T-cell (primary cell): ENCODE results near the gene KBTBD8. TPM values are rescaled to one million over a fixed set of nuclear protein-coding genes. Genes with fewer than 3 reads are reported as not detected.

ENCODE experiments used
- ATAC-seq, 4 experiments: fragments of 200-7000 bp in 3 of 4; fragments of 150-1000 bp in 1 of 4; cut with Tn5 transposase; replicated peaks in 1 of 4; 1 replicate in 3 of 4; 2 replicates in 1 of 4; pipeline ENCODE4 v1.10.0; 2021; ENCODE audit warnings: moderate library complexity in 3 of 4, mild to moderate bottlenecking in 2 of 4, moderate number of reproducible peaks in 1 of 4
- CTCF ChIA-PET, 2 donors: fragments of 300-600 bp; sonication (Branson Sonifier 250); formaldehyde crosslinking; loops; one replicate each; lab custom pipeline; 2022; ENCODE audit warnings: antibody characterized with exemption in 2 of 2; lab: Charles Lee
- POLR2A ChIA-PET, 2 donors: fragments of 300-600 bp; sonication (Branson Sonifier 250); formaldehyde crosslinking; loops; one replicate each; lab custom pipeline; 2022; ENCODE audit warnings: antibody characterized with exemption in 2 of 2; lab: Charles Lee
- DNase-seq, 35 experiments: peaks; one replicate each; pipeline versions ENCODE4 v3.0.0 to v3.0.0-alpha.2; 2013 to 2023
- H3K27ac ChIP-seq: one replicate; pipeline ENCODE4 v1.5.1; 2013; ENCODE audit warnings: low read length
- H3K27me3 ChIP-seq, 2 experiments: replicated peaks in 1 of 2; 1 replicate in 1 of 2; 2 replicates in 1 of 2; pipeline versions ENCODE4 v1.6.1 to v1.7.0; 2013; ENCODE audit warnings: low read length in 1 of 2, mixed read lengths in 1 of 2; ENCODE audit not compliant: control insufficient read depth in 2 of 2, insufficient read depth in 2 of 2; ENCODE audit errors: extremely low read depth in 1 of 2
- H3K36me3 ChIP-seq, 2 donors: 1 replicate in 1 of 2; 2 replicates in 1 of 2; pipeline versions ENCODE4 v1.6.1 to v1.7.0; 2013; ENCODE audit warnings: low read length in 1 of 2; ENCODE audit not compliant: control insufficient read depth in 2 of 2, insufficient read depth in 1 of 2; ENCODE audit errors: extremely low read depth in 1 of 2
- H3K4me1 ChIP-seq, 2 experiments: 1 replicate in 1 of 2; 2 replicates in 1 of 2; pipeline versions ENCODE4 v1.6.1 to v1.7.0; 2013; ENCODE audit warnings: low read length in 2 of 2, mixed read lengths in 1 of 2; ENCODE audit not compliant: insufficient read depth in 2 of 2, control insufficient read depth in 1 of 2; ENCODE audit errors: extremely low read depth in 1 of 2
- H3K4me3 ChIP-seq, 2 donors: 1 replicate in 1 of 2; 2 replicates in 1 of 2; pipeline versions ENCODE4 v1.5.1 to v1.7.0; 2013; ENCODE audit warnings: mild to moderate bottlenecking in 2 of 2, low read length in 1 of 2, moderate library complexity in 1 of 2; ENCODE audit not compliant: control insufficient read depth in 1 of 2; ENCODE audit errors: extremely low read depth in 1 of 2
- H3K9me3 ChIP-seq: 2 replicates; pipeline ENCODE4 v1.7.0; 2013
- H3K27ac Mint-ChIP-seq, 2 donors: one replicate each; pipeline ENCODE4 v1.8.0; 2020 to 2021; ENCODE audit warnings: mild to moderate bottlenecking in 2 of 2, mixed read lengths in 2 of 2
- H3K27me3 Mint-ChIP-seq, 2 donors: one replicate each; pipeline ENCODE4 v1.8.0; 2021 to 2022; ENCODE audit warnings: mixed read lengths in 2 of 2
- H3K36me3 Mint-ChIP-seq: one replicate; pipeline ENCODE4 v1.8.0; 2021; ENCODE audit warnings: mixed read lengths
- H3K4me1 Mint-ChIP-seq, 3 donors: one replicate each; pipeline ENCODE4 v1.8.0; 2020 to 2022; ENCODE audit warnings: mixed read lengths in 3 of 3, mild to moderate bottlenecking in 1 of 3
- H3K4me3 Mint-ChIP-seq, 3 donors: one replicate each; pipeline ENCODE4 v1.8.0; 2020 to 2022; ENCODE audit warnings: mild to moderate bottlenecking in 3 of 3, mixed read lengths in 3 of 3, moderate library complexity in 3 of 3
- H3K9me3 Mint-ChIP-seq, 3 donors: one replicate each; pipeline ENCODE4 v1.8.0; 2020 to 2022; ENCODE audit warnings: mixed read lengths in 3 of 3
- WGBS: methylation state at CpG from one replicate; pipeline ENCODE4 v1.1.5; 2013; ENCODE audit warnings: missing lambda C conversion rate; ENCODE audit not compliant: insufficient coverage; 5-methylcytosine and 5-hydroxymethylcytosine counted together
- total RNA-seq, 35 experiments: library from RNA in 6 of 35; stranded (reverse) in 6 of 35; fragments of 120-200 nt in 1 of 35; gene quantifications; one replicate each; pipeline versions ENCODE4 v1.2.1 to v1.2.4 and lab custom pipeline; 2013 to 2026

The KBTBD8 gene
- total RNA-seq, 5 donors from 2014 or later (not counting 1 experiment from before 2014, with no cell fraction given) = 3.3 to 11.5 (median 6.1) TPM

DNA sequence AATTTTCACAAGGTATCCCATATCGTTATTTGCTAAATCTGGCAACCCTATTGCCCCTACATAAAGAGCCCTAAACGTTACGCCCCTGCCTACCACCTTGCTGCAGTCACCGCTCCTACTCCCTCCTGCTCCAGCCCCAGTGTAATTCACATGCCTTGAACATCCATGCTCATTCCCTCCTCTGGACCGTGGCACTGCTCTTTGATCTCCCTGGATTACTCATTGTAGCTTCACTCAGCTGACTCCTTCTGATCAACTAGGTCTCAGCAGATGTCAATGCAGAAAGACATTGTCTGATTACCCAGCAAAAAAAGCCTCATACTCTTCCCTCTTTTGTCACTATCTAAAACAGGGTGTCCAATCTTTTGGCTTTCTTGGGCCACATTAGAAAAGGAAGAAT, 40.7 kb upstream of the KBTBD8 start:
- Mint-ChIP-seq H3K27me3 (peaks cover 11 to 17% of the 10 kb centered on the region in 2 donors), H3K36me3 (no peaks in the 10 kb centered on the region), H3K27ac (no peak overlapping the region), H3K9me3 (no peaks in the 10 kb centered on the region), H3K4me3 (no peak overlapping the region), H3K4me1 (no peaks in the 10 kb centered on the region)
- Histone ChIP-seq H3K36me3 (no peaks in the 10 kb centered on the region), H3K4me1 (no peaks in the 10 kb centered on the region), H3K27ac (no peak overlapping the region), H3K4me3 (no peak overlapping the region), H3K27me3 (no peaks in the 10 kb centered on the region), H3K9me3 (no peaks in the 10 kb centered on the region)
- DNase-seq = no peak
- ChIA-PET POLR2A (no interaction called here), CTCF (no interaction called here)
- WGBS = 79% methylated on average over 5 of the region's 5 CpGs
- no peak for ATAC-seq

DNA sequence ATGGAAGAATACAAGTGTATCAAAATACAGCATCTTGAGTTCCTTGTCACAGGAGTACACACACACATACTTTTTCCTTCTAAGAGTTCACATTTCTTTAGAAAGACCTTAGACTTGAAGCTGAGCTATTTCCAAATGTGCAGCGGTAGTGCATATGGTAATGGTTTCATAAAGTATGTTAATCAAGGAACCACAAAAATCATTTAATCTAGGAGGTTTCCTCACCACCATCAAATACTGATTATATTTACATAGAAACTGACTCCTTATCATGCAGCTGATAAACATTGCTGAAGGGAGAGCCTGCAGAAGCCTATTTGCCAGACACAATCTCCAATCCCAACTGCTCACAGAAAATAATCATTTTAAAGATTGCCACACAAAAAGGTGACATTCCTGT, 40.0 kb upstream of the KBTBD8 start:
- DNase-seq (no peak), ATAC-seq (no peak)
- no peak overlapping the region for H3K4me3 Mint-ChIP-seq
- ChIA-PET POLR2A (no interaction called here), CTCF (no interaction called here)
- H3K27ac ChIP-seq = no peak overlapping the region
- WGBS = no CpG with 5 or more reads among the region's 1 CpG
- no peak overlapping the region for H3K27ac Mint-ChIP-seq
- H3K9me3 Mint-ChIP-seq = no peaks in the 10 kb centered on the region
- no peaks in the 10 kb centered on the region for H3K36me3 Mint-ChIP-seq
- H3K4me3 ChIP-seq = no peak overlapping the region
- H3K27me3 ChIP-seq = no peaks in the 10 kb centered on the region
- H3K9me3 ChIP-seq = no peaks in the 10 kb centered on the region
- H3K36me3 ChIP-seq = no peaks in the 10 kb centered on the region
- H3K4me1 Mint-ChIP-seq = no peaks in the 10 kb centered on the region
- peaks cover 18 to 24% of the 10 kb centered on the region in 2 donors for H3K27me3 Mint-ChIP-seq
- no peaks in the 10 kb centered on the region for H3K4me1 ChIP-seq

GRCh38 chr3:66962664-66963063, 35.4 kb upstream of the KBTBD8 start:
- no peak overlapping the region for H3K27ac ChIP-seq
- 100% methylated on average over 2 of the region's 3 CpGs for WGBS
- POLR2A ChIA-PET = no interaction called here
- ATAC-seq (no peak), DNase-seq (no peak)
- no peaks in the 10 kb centered on the region for H3K4me1 Mint-ChIP-seq
- CTCF ChIA-PET = no interaction called here
- no peaks in the 10 kb centered on the region for H3K36me3 ChIP-seq
- no peaks in the 10 kb centered on the region for H3K4me1 ChIP-seq
- H3K27me3 Mint-ChIP-seq = peaks cover 18 to 20% of the 10 kb centered on the region in 2 donors
- no peak overlapping the region for H3K4me3 Mint-ChIP-seq
- no peaks in the 10 kb centered on the region for H3K9me3 ChIP-seq
- no peak overlapping the region for H3K27ac Mint-ChIP-seq
- no peaks in the 10 kb centered on the region for H3K27me3 ChIP-seq
- no peaks in the 10 kb centered on the region for H3K9me3 Mint-ChIP-seq
- H3K4me3 ChIP-seq = no peak overlapping the region
- H3K36me3 Mint-ChIP-seq = no peaks in the 10 kb centered on the region

GRCh38 chr3:66971245-66971644, 26.9 kb upstream of the KBTBD8 start:
- Mint-ChIP-seq H3K27ac (peak overlapping the region; percentile 60 to 85), H3K4me3 (peak overlapping the region; percentile 78 to 90 (median 82)), H3K4me1 (peaks cover 11 to 14% (median 12%) of the 10 kb centered on the region in 3 donors), H3K9me3 (no peaks in the 10 kb centered on the region), H3K27me3 (peaks cover 0 to 3% of the 10 kb centered on the region in 2 donors), H3K36me3 (no peaks in the 10 kb centered on the region)
- WGBS = 17% methylated on average over 1 of the region's 3 CpGs
- ChIA-PET CTCF (interaction anchor here (0.8 to 2.1 kb wide), 9 partner anchors 59 to 1922 kb away, joined by 3 to 15 read pairs (median 5); no protein-coding TSS in a partner anchor), POLR2A (interaction anchor here in 1 of 2 donors (1.5 kb wide), 1 partner anchor 27 kb away, joined by 7 read pairs; the partner anchor contains the start of gene KBTBD8)
- H3K27me3 ChIP-seq = no peaks in the 10 kb centered on the region
- no peak for DNase-seq
- no peaks in the 10 kb centered on the region for H3K36me3 ChIP-seq
- no peaks in the 10 kb centered on the region for H3K9me3 ChIP-seq
- H3K4me1 ChIP-seq = peaks cover 2 to 7% of the 10 kb centered on the region in 2 experiments
- H3K4me3 ChIP-seq = no peak overlapping the region
- no peak for ATAC-seq
- no peak overlapping the region for H3K27ac ChIP-seq

- H3K27ac ChIP-seq = peak overlapping the region; percentile 43
- H3K4me3 ChIP-seq = peak overlapping the region; percentile 50 to 71
- Mint-ChIP-seq H3K27ac (peak overlapping the region; percentile 60 to 85), H3K27me3 (peaks cover 0 to 3% of the 10 kb centered on the region in 2 donors), H3K36me3 (no peaks in the 10 kb centered on the region), H3K4me1 (peaks cover 11 to 14% (median 12%) of the 10 kb centered on the region in 3 donors), H3K4me3 (peak overlapping the region; percentile 78 to 90 (median 82)), H3K9me3 (no peaks in the 10 kb centered on the region)
- H3K4me1 ChIP-seq = peaks cover 2 to 7% of the 10 kb centered on the region in 2 experiments
- no peaks in the 10 kb centered on the region for H3K36me3 ChIP-seq
- H3K9me3 ChIP-seq = no peaks in the 10 kb centered on the region
- CTCF ChIA-PET = interaction anchor here (0.6 to 2.5 kb wide), 33 partner anchors 12 to 1921 kb away, joined by 3 to 34 read pairs (median 4); partner anchors contain the start of gene KBTBD8 (in 2 of the 2)
- ATAC-seq (peak; percentile 89 to 95 (median 92)), DNase-seq (peak; percentile 21 to 75 (median 49))
- WGBS = 15% methylated on average over 17 of the region's 22 CpGs
- POLR2A ChIA-PET = interaction anchor here (0.5 to 1.5 kb wide), 5 partner anchors 26 to 718 kb away, joined by 3 to 8 read pairs (median 3); partner anchors contain the start of gene KBTBD8 (in 1 of the 2)
- H3K27me3 ChIP-seq = no peaks in the 10 kb centered on the region
Observed at GRCh38 chr3:66971891-66972551, 26.1 kb upstream of the KBTBD8 start.

DNA sequence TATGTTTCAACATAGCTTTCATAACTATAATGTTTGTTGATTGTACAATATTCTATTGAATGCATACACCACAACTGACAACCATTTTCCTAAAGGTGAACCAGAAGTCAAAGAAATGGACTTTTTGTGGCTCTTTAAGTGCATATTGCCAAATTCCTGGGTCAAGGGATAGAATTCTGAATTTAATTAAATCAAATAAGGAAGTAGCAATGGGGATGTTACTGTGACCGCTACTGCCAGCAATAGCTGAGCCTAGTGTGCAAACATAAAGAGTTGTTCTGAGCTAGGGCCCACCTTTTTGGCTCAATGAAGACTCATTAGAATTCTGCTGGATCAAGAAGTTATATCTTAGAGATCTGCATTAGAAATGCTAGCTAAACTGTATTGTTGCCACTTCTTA, 17.3 kb upstream of the KBTBD8 start:
- Mint-ChIP-seq H3K27ac (no peak overlapping the region), H3K27me3 (peaks cover 6 to 7% of the 10 kb centered on the region in 2 donors), H3K36me3 (no peaks in the 10 kb centered on the region), H3K4me3 (no peak overlapping the region), H3K9me3 (no peaks in the 10 kb centered on the region), H3K4me1 (no peaks in the 10 kb centered on the region)
- POLR2A ChIA-PET = no interaction called here
- CTCF ChIA-PET = interaction anchor here in 1 of 2 donors (0.7 kb wide), 1 partner anchor 326 kb away, joined by 4 read pairs; no protein-coding TSS in a partner anchor
- Histone ChIP-seq H3K36me3 (no peaks in the 10 kb centered on the region), H3K4me1 (no peaks in the 10 kb centered on the region), H3K27ac (no peak overlapping the region), H3K9me3 (no peaks in the 10 kb centered on the region), H3K4me3 (no peak overlapping the region), H3K27me3 (no peaks in the 10 kb centered on the region)
- 89% methylated on average over 1 of the region's 1 CpG for WGBS
- no peak for DNase-seq
- ATAC-seq = no peak
